Left renal cortex interstitium (tissue), 4 donors: ENCODE results near the gene CDH10. TPM values are rescaled to one million over a fixed set of nuclear protein-coding genes. Genes with fewer than 3 reads are reported as not detected.

ENCODE experiments used
- DNase-seq, 4 donors: peaks; one replicate each; pipeline ENCODE4 v3.0.0-alpha.2; 2013; ENCODE audit warnings: low read depth in 4 of 4, low spot score in 2 of 4, missing footprints in 1 of 4
- polyA plus RNA-seq, 4 donors: library from polyadenylated mRNA; unstranded; fragments of 120-200 nt; gene quantifications; one replicate each; pipeline ENCODE4 v1.2.1, GENCODE V29; 2013; ENCODE audit not compliant: insufficient read length in 4 of 4

CDH10 gene
- polyA plus RNA-seq, 4 donors: 3.7 to 12.2 (median 7.4) TPM

GRCh38 chr5:24606971-24607370, 37.8 kb downstream of the CDH10 start:
- no peak for DNase-seq

- DNase-seq: no peak
These were observed 42.6 kb downstream of the CDH10 start for GRCh38 chr5:24602188-24602587.

GRCh38 chr5:24598956-24599355, 45.8 kb downstream of the CDH10 start:
- no peak for DNase-seq

GRCh38 chr5:24595329-24595728, 49.4 kb downstream of the CDH10 start:
- no peak for DNase-seq

- DNase-seq: no peak
These were observed 53.4 kb downstream of the CDH10 start for GRCh38 chr5:24591426-24591825.

GRCh38 chr5:24589566-24589965, 55.2 kb downstream of the CDH10 start:
- no peak for DNase-seq

- DNase-seq: no peak
These were observed 59.0 kb downstream of the CDH10 start for GRCh38 chr5:24585751-24586150.

- DNase-seq: no peak
These were observed 73.5 kb downstream of the CDH10 start for GRCh38 chr5:24571302-24571701.

GRCh38 chr5:24566933-24567332, 77.8 kb downstream of the CDH10 start:
- no peak for DNase-seq

GRCh38 chr5:24555229-24555628, 89.5 kb downstream of the CDH10 start:
- DNase-seq: no peak

- DNase-seq: no peak
These were observed 97.6 kb downstream of the CDH10 start for GRCh38 chr5:24547132-24547531.

GRCh38 chr5:24539613-24540012, 105.2 kb downstream of the CDH10 start:
- no peak for DNase-seq

GRCh38 chr5:24538346-24538745, 106.4 kb downstream of the CDH10 start:
- no peak for DNase-seq

GRCh38 chr5:24535646-24536045, 109.1 kb downstream of the CDH10 start:
- no peak for DNase-seq

- no peak for DNase-seq
These were observed 113.9 kb downstream of the CDH10 start for GRCh38 chr5:24530906-24531305.

- DNase-seq: no peak
These were observed 119.4 kb downstream of the CDH10 start for GRCh38 chr5:24525414-24525813.

- no peak for DNase-seq
These were observed 132.4 kb downstream of the CDH10 start for GRCh38 chr5:24512423-24512822.

GRCh38 chr5:24510523-24510988, 134.2 kb downstream of the CDH10 start:
- DNase-seq: no peak

- no peak for DNase-seq
These were observed 134.8 kb downstream of the CDH10 start for GRCh38 chr5:24509943-24510342.

GRCh38 chr5:24505258-24505657, 139.5 kb downstream of the CDH10 start:
- no peak for DNase-seq

- DNase-seq: no peak
These were observed 147.1 kb downstream of the CDH10 start for GRCh38 chr5:24497591-24498157.

GRCh38 chr5:24497145-24497544, 147.6 kb downstream of the CDH10 start:
- DNase-seq: no peak

- DNase-seq: no peak
These were observed 148.5 kb downstream of the CDH10 start for GRCh38 chr5:24496268-24496667.
